K562 (cell line): ENCODE results near the gene KRTAP16-1. TPM values are rescaled to one million over a fixed set of nuclear protein-coding genes. Genes with fewer than 3 reads are reported as not detected.

Experiments
- REST ChIP-seq, 2 experiments: fragments of 450-650 bp; formaldehyde crosslinking in 1 of 2; IDR thresholded peaks; 2 replicates each; pipeline versions ENCODE4 v1.4.0 to v1.6.1; 2014 to 2020; ENCODE audit warnings: mild to moderate bottlenecking in 2 of 2, borderline replicate concordance in 1 of 2, low read depth in 1 of 2
- XRCC4 ChIP-seq: IDR thresholded peaks from one replicate; pipeline ENCODE4 v1.6.1; 2011; ENCODE audit not compliant: insufficient read depth, insufficient read length; ENCODE audit errors: extremely low read depth
- polyA plus RNA-seq, 8 experiments: library from polyadenylated mRNA; depleted of rRNA in 4 of 8; stranded (reverse) in 5 of 8; unstranded in 3 of 8; fragments of >200 nt; fragmentation: Nextera tagmentation in 2 of 8; fragmentation: Illumina TruSeq in 1 of 8; extraction: Ambion mirVana in 2 of 8; extraction: Trizol in 1 of 8; gene quantifications; 2 replicates each; pipeline versions ENCODE4 v1.2.1 to v1.2.3, GENCODE V29; 2011 to 2014; ENCODE audit warnings: inconsistent platforms in 1 of 8, missing spikeins in 1 of 8
- total RNA-seq, 7 experiments: library from RNA; depleted of rRNA in 6 of 7; stranded (reverse); fragments of >200 nt in 6 of 7; fragmentation: Illumina TruSeq in 2 of 7; extraction: Trizol in 2 of 7; gene quantifications; 2 replicates each; pipeline versions ENCODE4 v1.2.1 to v1.2.3, GENCODE V29; 2011 to 2021; ENCODE audit warnings: low replicate concordance in 1 of 7

The KRTAP16-1 gene
- total and polyA plus RNA-seq, 9 of the 15 experiments (the other 6 are each of a cell fraction or from before 2014, with no cell fraction given): not detected

GRCh38 chr17:41352597-41353366 lies 43.7 kb upstream of the KRTAP16-1 start (continued):
- TF ChIP-seq REST (IDR thresholded peaks at IDR 0.05; ENCODE audit: borderline replicate concordance): peak; percentile 93
- 0 out of 2 replicates have a peak, but pooled peaks have one; percentile 28 for TF ChIP-seq REST (CRISPR knock-in tag; IDR thresholded peaks at IDR 0.05; ENCODE audit: low read depth)
- TF ChIP-seq XRCC4: no peak
